Measurements from ENCODE around the gene TTC7B. TPM values are rescaled to one million over a fixed set of nuclear protein-coding genes. Genes with fewer than 3 reads are reported as not detected.

TTC7B gene
- total RNA-seq, 4 donors from 2014 or later = 8.4 to 11.2 (median 9.2) TPM

DNA sequence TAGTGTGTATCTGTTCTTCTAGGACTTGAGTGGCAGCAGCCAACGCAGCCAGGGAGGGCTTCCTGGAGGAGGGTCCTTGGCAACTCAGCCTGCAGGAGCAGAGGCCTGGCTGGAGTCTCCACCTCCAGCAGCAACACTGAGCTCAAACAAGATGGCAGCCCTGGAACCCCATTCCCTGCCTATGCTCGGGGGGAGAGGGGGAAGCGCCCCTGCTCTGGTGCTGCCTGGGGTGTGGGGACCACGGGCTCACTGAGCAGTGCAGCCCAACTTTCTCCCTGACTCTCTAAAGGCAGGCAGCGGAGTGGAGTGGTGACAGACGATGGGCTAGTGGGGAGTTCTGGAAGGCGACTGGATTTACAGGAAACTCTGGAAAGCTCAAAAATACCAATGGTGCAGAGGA, 258.7 kb downstream of the TTC7B start:
- no peak for DNase-seq
- no peak overlapping the region for H3K27ac ChIP-seq
- H3K4me3 ChIP-seq = no peak overlapping the region
- intact Hi-C loops (cut with DNase I; ENCODE audit: low total_unique reads) = loop anchor here (10.0 kb wide), 1 partner anchor 117 kb away; no protein-coding TSS in a partner anchor
- in situ Hi-C loops (cut with MboI; ENCODE audit: low pct_ligation_motif_present in 1 of 4, low pct_unique_long_range_greater_than_20kb in 1 of 4, low sequenced_read_pairs in 3 of 4) = no loop called here
- WGBS, 2 donors (ENCODE audit: low coverage in 1 of 2) = 80 to 94% methylated on average over 2 to 7 of the region's 7 CpGs
- no peak for TF ChIP-seq POLR2A (IDR thresholded peaks at IDR 0.05)
- no peak for TF ChIP-seq EP300 (IDR thresholded peaks at IDR 0.05; ENCODE audit: low read depth)
- TF ChIP-seq POLR2AphosphoS5 (IDR thresholded peaks at IDR 0.05) = no peak
- TF ChIP-seq, protein P1, sequence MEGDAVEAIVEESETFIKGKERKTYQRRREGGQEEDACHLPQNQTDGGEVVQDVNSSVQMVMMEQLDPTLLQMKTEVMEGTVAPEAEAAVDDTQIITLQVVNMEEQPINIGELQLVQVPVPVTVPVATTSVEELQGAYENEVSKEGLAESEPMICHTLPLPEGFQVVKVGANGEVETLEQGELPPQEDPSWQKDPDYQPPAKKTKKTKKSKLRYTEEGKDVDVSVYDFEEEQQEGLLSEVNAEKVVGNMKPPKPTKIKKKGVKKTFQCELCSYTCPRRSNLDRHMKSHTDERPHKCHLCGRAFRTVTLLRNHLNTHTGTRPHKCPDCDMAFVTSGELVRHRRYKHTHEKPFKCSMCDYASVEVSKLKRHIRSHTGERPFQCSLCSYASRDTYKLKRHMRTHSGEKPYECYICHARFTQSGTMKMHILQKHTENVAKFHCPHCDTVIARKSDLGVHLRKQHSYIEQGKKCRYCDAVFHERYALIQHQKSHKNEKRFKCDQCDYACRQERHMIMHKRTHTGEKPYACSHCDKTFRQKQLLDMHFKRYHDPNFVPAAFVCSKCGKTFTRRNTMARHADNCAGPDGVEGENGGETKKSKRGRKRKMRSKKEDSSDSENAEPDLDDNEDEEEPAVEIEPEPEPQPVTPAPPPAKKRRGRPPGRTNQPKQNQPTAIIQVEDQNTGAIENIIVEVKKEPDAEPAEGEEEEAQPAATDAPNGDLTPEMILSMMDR (IDR thresholded peaks at IDR 0.05) = no peak
- peaks cover 0 to 10% (median 9%) of the 10 kb centered on the region in 4 donors for H3K4me1 ChIP-seq
- H3K36me3 ChIP-seq = no peaks in the 10 kb centered on the region
- H3K9me3 ChIP-seq = no peaks in the 10 kb centered on the region
- H3K27me3 ChIP-seq = no peaks in the 10 kb centered on the region

DNA sequence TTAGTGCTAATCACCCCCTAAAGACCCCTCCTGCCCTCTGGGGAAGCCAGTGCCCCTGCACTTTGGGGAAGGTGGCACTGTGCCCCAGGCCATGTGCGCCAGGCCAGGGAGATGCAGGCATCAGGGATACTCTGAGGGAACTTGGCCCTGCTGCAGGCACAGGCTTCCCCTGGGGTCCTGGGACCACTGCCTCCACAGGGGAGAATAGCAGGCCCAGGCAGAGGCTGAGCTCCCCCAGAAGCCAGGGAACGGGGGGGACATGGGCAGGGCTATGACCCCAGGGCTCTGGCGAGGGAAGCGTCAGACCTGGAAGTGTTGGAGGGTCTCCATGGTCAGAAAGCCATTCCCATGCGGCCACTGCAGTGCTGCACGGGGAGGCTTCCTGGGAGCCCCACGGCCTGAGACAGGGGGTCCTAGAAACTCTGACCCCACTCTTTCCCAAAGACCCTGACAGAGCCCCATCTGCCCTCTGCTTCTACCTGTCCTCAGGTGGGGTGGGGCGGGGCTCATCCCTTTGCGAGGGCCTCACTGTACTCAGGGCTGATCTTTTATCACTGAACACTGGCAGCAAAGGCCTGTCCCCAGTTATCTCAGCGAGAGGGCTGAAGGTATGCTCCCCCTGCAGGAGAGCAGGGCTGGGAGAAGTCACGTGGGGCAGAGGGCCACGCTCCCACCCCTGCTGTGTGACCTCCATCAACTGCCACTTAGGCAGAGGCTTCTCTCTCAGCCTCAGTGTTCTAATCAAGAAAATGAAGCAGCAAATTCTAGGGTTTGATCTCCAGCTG, 259.4 kb downstream of the TTC7B start:
- no peak for TF ChIP-seq POLR2AphosphoS5 (IDR thresholded peaks at IDR 0.05)
- TF ChIP-seq EP300 (IDR thresholded peaks at IDR 0.05; ENCODE audit: low read depth) = no peak
- TF ChIP-seq POLR2A (IDR thresholded peaks at IDR 0.05) = no peak
- TF ChIP-seq, protein P1 (IDR thresholded peaks at IDR 0.05) = no peak
- intact Hi-C loops (cut with DNase I; ENCODE audit: low total_unique reads) (loop anchor here (10.0 kb wide), 1 partner anchor 118 kb away; no protein-coding TSS in a partner anchor), in situ Hi-C loops (cut with MboI; ENCODE audit: low pct_ligation_motif_present in 1 of 4, low pct_unique_long_range_greater_than_20kb in 1 of 4, low sequenced_read_pairs in 3 of 4) (no loop called here)
- 79% methylated on average over 12 of the region's 12 CpGs; no CpG with 5 or more reads in 1 of the 2 donors for WGBS, 2 donors (ENCODE audit: low coverage in 1 of 2)
- H3K27me3 ChIP-seq = no peaks in the 10 kb centered on the region
- H3K4me1 ChIP-seq = peaks cover 0 to 12% (median 10%) of the 10 kb centered on the region in 4 donors
- H3K36me3 ChIP-seq = no peaks in the 10 kb centered on the region
- H3K27ac ChIP-seq = peak overlapping the region in 3 of 4 donors; percentile 48 to 75 (median 62)
- H3K9me3 ChIP-seq = no peaks in the 10 kb centered on the region
- DNase-seq = no peak
- no peak overlapping the region for H3K4me3 ChIP-seq

DNA sequence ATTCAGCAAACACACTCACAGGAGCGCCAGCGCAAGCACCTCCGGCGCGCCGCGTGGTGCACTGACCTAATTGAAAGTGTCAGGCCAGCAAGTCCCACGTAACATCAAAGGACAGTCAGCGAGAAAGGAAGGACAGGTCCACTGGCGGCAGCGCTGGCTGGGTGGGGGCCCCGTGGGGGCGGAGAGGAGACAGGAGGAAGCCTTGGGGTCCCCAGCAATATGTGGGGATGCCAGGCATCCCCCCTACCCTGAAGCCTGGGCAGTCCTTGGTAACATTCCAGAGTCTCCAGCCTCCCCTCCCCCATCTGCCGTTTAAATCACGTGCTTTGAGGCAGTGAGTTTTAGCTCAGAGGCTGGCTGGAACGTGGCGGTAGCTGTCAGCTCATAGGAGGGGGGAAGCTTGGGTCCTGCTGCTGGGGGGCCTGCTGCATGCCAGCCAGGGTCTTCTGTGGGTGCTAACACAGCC, 260.2 kb downstream of the TTC7B start:
- Histone ChIP-seq H3K4me1 (peaks cover 0 to 14% (median 11%) of the 10 kb centered on the region in 4 donors), H3K27ac (peak overlapping the region in 3 of 4 donors; percentile 48 to 75 (median 62)), H3K9me3 (no peaks in the 10 kb centered on the region), H3K36me3 (no peaks in the 10 kb centered on the region), H3K4me3 (peak overlapping the region in 2 of 4 donors; percentile 15 to 24), H3K27me3 (no peaks in the 10 kb centered on the region)
- intact Hi-C loops (cut with DNase I; ENCODE audit: low total_unique reads) (loop anchor here (10.0 kb wide), 1 partner anchor 119 kb away; no protein-coding TSS in a partner anchor), in situ Hi-C loops (cut with MboI; ENCODE audit: low pct_ligation_motif_present in 1 of 4, low pct_unique_long_range_greater_than_20kb in 1 of 4, low sequenced_read_pairs in 3 of 4) (no loop called here)
- 44% methylated on average over 17 of the region's 17 CpGs; no CpG with 5 or more reads in 1 of the 2 donors for WGBS, 2 donors (ENCODE audit: low coverage in 1 of 2)
- TF ChIP-seq POLR2A (IDR thresholded peaks at IDR 0.05) (no peak), EP300 (IDR thresholded peaks at IDR 0.05; ENCODE audit: low read depth) (no peak), POLR2AphosphoS5 (IDR thresholded peaks at IDR 0.05) (no peak)
- TF ChIP-seq, protein P1 (IDR thresholded peaks at IDR 0.05) = no peak
- peak; percentile 26 for DNase-seq
